Endodermal cell (in vitro differentiated cells): ENCODE data around the gene ARHGEF33. TPM values are rescaled to one million over a fixed set of nuclear protein-coding genes. Genes with fewer than 3 reads are reported as not detected.

ENCODE experiments used
- DNase-seq: peaks from one replicate; pipeline ENCODE4 v3.0.0-alpha.2; 2017
- H3K27ac ChIP-seq: 2 replicates; pipeline ENCODE4 v1.5.1; 2013; ENCODE audit warnings: mild to moderate bottlenecking, low read depth, low read length, moderate library complexity
- H3K27me3 ChIP-seq: 2 replicates; pipeline ENCODE4 v1.6.1; 2013; ENCODE audit warnings: mild to moderate bottlenecking, low read length, moderate library complexity; ENCODE audit not compliant: insufficient read depth, control insufficient read depth, poor library complexity, severe bottlenecking
- H3K36me3 ChIP-seq: 2 replicates; pipeline ENCODE4 v1.7.0; 2013; ENCODE audit warnings: mild to moderate bottlenecking, low read length, moderate library complexity; ENCODE audit not compliant: control insufficient read depth, insufficient read depth
- H3K4me1 ChIP-seq: one replicate; pipeline ENCODE4 v1.7.0; 2013; ENCODE audit warnings: low read length; ENCODE audit not compliant: control insufficient read depth, insufficient read depth
- H3K4me3 ChIP-seq: 2 replicates; pipeline ENCODE4 v1.5.1; 2013; ENCODE audit warnings: mild to moderate bottlenecking, low read length, moderate library complexity
- H3K9ac ChIP-seq: 2 replicates; pipeline ENCODE4 v1.6.1; 2013; ENCODE audit warnings: mild to moderate bottlenecking, low read length, moderate library complexity; ENCODE audit not compliant: poor library complexity, severe bottlenecking; ENCODE audit errors: extremely low read depth
- H3K9me3 ChIP-seq: 2 replicates; pipeline ENCODE4 v1.6.1; 2013; ENCODE audit warnings: mild to moderate bottlenecking, low read length, moderate library complexity; ENCODE audit not compliant: control insufficient read depth
- H3K27ac Mint-ChIP-seq: 2 replicates; pipeline ENCODE4 v1.8.0; 2020; ENCODE audit warnings: mixed read lengths
- H3K27me3 Mint-ChIP-seq: 2 replicates; pipeline ENCODE4 v1.8.0; 2021; ENCODE audit warnings: mild to moderate bottlenecking, mixed read lengths; ENCODE audit not compliant: insufficient read depth
- H3K36me3 Mint-ChIP-seq: 2 replicates; pipeline ENCODE4 v1.8.0; 2020; ENCODE audit warnings: low read depth, mixed read lengths
- H3K4me1 Mint-ChIP-seq: 2 replicates; pipeline ENCODE4 v1.8.0; 2020; ENCODE audit warnings: mixed read lengths
- H3K4me3 Mint-ChIP-seq: 2 replicates; pipeline ENCODE4 v1.8.0; 2020; ENCODE audit warnings: mild to moderate bottlenecking, moderate library complexity, mixed read lengths
- H3K9me3 Mint-ChIP-seq: 2 replicates; pipeline ENCODE4 v1.8.0; 2020; ENCODE audit warnings: mild to moderate bottlenecking, mixed read lengths
- CTCF ChIP-seq: fragments of 200-600 bp; sonication (generic); conservative IDR thresholded peaks from 2 replicates; pipeline ENCODE4 v1.5.0; 2021; ENCODE audit warnings: antibody characterized with exemption, mild to moderate bottlenecking
- WGBS, 2 experiments: methylation state at CpG; one replicate each; pipeline versions ENCODE4 v1.1.5 to v1.1.7; 2013; ENCODE audit warnings: missing lambda C conversion rate in 2 of 2, mixed read lengths in 1 of 2; ENCODE audit not compliant: insufficient coverage in 1 of 2, insufficient read length in 1 of 2; 5-methylcytosine and 5-hydroxymethylcytosine counted together
- total RNA-seq, 2 donors: library from RNA; stranded (reverse); fragmentation: NEBNext Ultra II Directional in 1 of 2; extraction: Animal tissue kit (Norgen Biotek cat#: 25700) in 1 of 2; gene quantifications; 2 replicates in 1 of 2; 3 replicates in 1 of 2; pipeline ENCODE4 v1.2.1, GENCODE V29; 2021

ARHGEF33 gene
- total RNA-seq, 2 donors from 2014 or later = 0.57 to 1.00 TPM

- Histone ChIP-seq H3K27me3 (no peaks in the 10 kb centered on the region), H3K4me1 (no peaks in the 10 kb centered on the region), H3K9ac (no peak overlapping the region), H3K27ac (no peak overlapping the region), H3K36me3 (peaks cover 28% of the 10 kb centered on the region), H3K9me3 (no peaks in the 10 kb centered on the region), H3K4me3 (no peak overlapping the region)
- Mint-ChIP-seq H3K4me3 (no peak overlapping the region), H3K4me1 (peaks cover 4% of the 10 kb centered on the region), H3K27ac (no peak overlapping the region), H3K27me3 (no peaks in the 10 kb centered on the region), H3K9me3 (no peaks in the 10 kb centered on the region), H3K36me3 (peaks cover 12% of the 10 kb centered on the region)
- TF ChIP-seq CTCF = no peak
- no peak for DNase-seq
- 90% methylated on average over 3 of the region's 3 CpGs for WGBS, 2 experiments
These were observed 91.5 kb downstream of the ARHGEF33 start for GRCh38 chr2:38981003-38981669.

GRCh38 chr2:38981670-38982357, 92.1 kb downstream of the ARHGEF33 start:
- peaks cover 28% of the 10 kb centered on the region for H3K36me3 ChIP-seq
- no peaks in the 10 kb centered on the region for H3K9me3 Mint-ChIP-seq

GRCh38 chr2:38982498-38982897, 92.8 kb downstream of the ARHGEF33 start:
- WGBS, 2 experiments = 86% methylated on average over 1 of the region's 1 CpG; no CpG with 5 or more reads in 1 of the 2 experiments
- Mint-ChIP-seq H3K9me3 (no peaks in the 10 kb centered on the region), H3K4me1 (peaks cover 4% of the 10 kb centered on the region), H3K27me3 (no peaks in the 10 kb centered on the region), H3K36me3 (peaks cover 16% of the 10 kb centered on the region), H3K4me3 (no peak overlapping the region), H3K27ac (no peak overlapping the region)
- no peak overlapping the region for H3K27ac ChIP-seq
- no peak overlapping the region for H3K4me3 ChIP-seq
- H3K9me3 ChIP-seq = no peaks in the 10 kb centered on the region
- H3K27me3 ChIP-seq = no peaks in the 10 kb centered on the region
- H3K4me1 ChIP-seq = no peaks in the 10 kb centered on the region
- peaks cover 28% of the 10 kb centered on the region for H3K36me3 ChIP-seq
- no peak overlapping the region for H3K9ac ChIP-seq
- no peak for DNase-seq
- no peak for TF ChIP-seq CTCF

More at GRCh38 chr2:38981670-38982357, 92.1 kb downstream of the ARHGEF33 start:
- Histone ChIP-seq H3K4me3 (no peak overlapping the region), H3K27me3 (no peaks in the 10 kb centered on the region), H3K9me3 (no peaks in the 10 kb centered on the region), H3K27ac (no peak overlapping the region), H3K9ac (no peak overlapping the region), H3K4me1 (no peaks in the 10 kb centered on the region)
- H3K4me3 Mint-ChIP-seq = no peak overlapping the region
- no peak for TF ChIP-seq CTCF
- H3K27ac Mint-ChIP-seq = no peak overlapping the region
- WGBS, 2 experiments = 92 to 93% methylated on average over 8 of the region's 8 CpGs
- H3K36me3 Mint-ChIP-seq = peaks cover 12% of the 10 kb centered on the region
- H3K27me3 Mint-ChIP-seq = no peaks in the 10 kb centered on the region
- no peak for DNase-seq
- peaks cover 4% of the 10 kb centered on the region for H3K4me1 Mint-ChIP-seq
